GM18909 (cell line): ENCODE data around the gene CCDC83.
A peak's percentile ranks its signal among the peaks of the same experiment; 100 is the strongest.

Source experiments
- ATAC-seq: cut with Tn5 transposase; IDR thresholded peaks from one replicate; pipeline ENCODE4 v1.9.1; 2021; ENCODE audit warnings: mild to moderate bottlenecking; ENCODE audit not compliant: unreplicated experiment, poor library complexity

Gene CCDC83

GRCh38 chr11:85855341-85855656, at the start of gene CCDC83:
Gene CCDC83 (plus strand): TSS chr11:85855383. CDS start chr11:85865124, 9,741 bp downstream.
- no peak for ATAC-seq

GRCh38 chr11:85805387-85805786, 49.8 kb upstream of the CCDC83 start:
- no peak for ATAC-seq

- ATAC-seq = no peak
These were observed 49.2 kb upstream of the CCDC83 start for GRCh38 chr11:85806016-85806415.

- no peak for ATAC-seq
These were observed 48.3 kb upstream of the CCDC83 start for GRCh38 chr11:85806876-85807275.

GRCh38 chr11:85809191-85809590, 46.0 kb upstream of the CCDC83 start:
- ATAC-seq = no peak

- no peak for ATAC-seq
These were observed 45.3 kb upstream of the CCDC83 start for GRCh38 chr11:85809863-85810262.

- no peak for ATAC-seq
These were observed 44.7 kb upstream of the CCDC83 start for GRCh38 chr11:85810521-85810870.

GRCh38 chr11:85810871-85811611, 44.1 kb upstream of the CCDC83 start, which contains the start of gene SYTL2:
Gene SYTL2 (minus strand): TSS chr11:85811141. CDS start chr11:85757725, 53,416 bp downstream.
- peak; percentile 91 for ATAC-seq

- no peak for ATAC-seq
These were observed 43.6 kb upstream of the CCDC83 start for GRCh38 chr11:85811624-85812023.

- no peak for ATAC-seq
These were observed 41.5 kb upstream of the CCDC83 start for GRCh38 chr11:85813721-85814120.

- no peak for ATAC-seq
These were observed 39.8 kb upstream of the CCDC83 start for GRCh38 chr11:85815186-85815931.

- no peak for ATAC-seq
These were observed 35.7 kb upstream of the CCDC83 start for GRCh38 chr11:85819441-85819840.

GRCh38 chr11:85821636-85822035, 33.5 kb upstream of the CCDC83 start:
- ATAC-seq = no peak

- ATAC-seq = no peak
These were observed 32.4 kb upstream of the CCDC83 start for GRCh38 chr11:85822814-85823213.

- ATAC-seq = no peak
These were observed 31.4 kb upstream of the CCDC83 start for GRCh38 chr11:85823816-85824215.

GRCh38 chr11:85825616-85826015, 29.6 kb upstream of the CCDC83 start:
- no peak for ATAC-seq

- no peak for ATAC-seq
These were observed 28.9 kb upstream of the CCDC83 start for GRCh38 chr11:85826116-85826855.

GRCh38 chr11:85827748-85828639, 27.2 kb upstream of the CCDC83 start:
- no peak for ATAC-seq

- no peak for ATAC-seq
These were observed 26.6 kb upstream of the CCDC83 start for GRCh38 chr11:85828640-85828978.

GRCh38 chr11:85829172-85829571, 26.0 kb upstream of the CCDC83 start:
- no peak for ATAC-seq
